GM19043 (cell line): ENCODE measurements around the gene MYO1B.

Experiments used
- ATAC-seq: cut with Tn5 transposase; IDR thresholded peaks from one replicate; pipeline ENCODE4 v1.9.1; 2021; ENCODE audit warnings: low read depth; ENCODE audit not compliant: unreplicated experiment

Gene MYO1B

GRCh38 chr2:191351921-191352320 lies 106.7 kb downstream of the MYO1B start:
- no peak for ATAC-seq

DNA sequence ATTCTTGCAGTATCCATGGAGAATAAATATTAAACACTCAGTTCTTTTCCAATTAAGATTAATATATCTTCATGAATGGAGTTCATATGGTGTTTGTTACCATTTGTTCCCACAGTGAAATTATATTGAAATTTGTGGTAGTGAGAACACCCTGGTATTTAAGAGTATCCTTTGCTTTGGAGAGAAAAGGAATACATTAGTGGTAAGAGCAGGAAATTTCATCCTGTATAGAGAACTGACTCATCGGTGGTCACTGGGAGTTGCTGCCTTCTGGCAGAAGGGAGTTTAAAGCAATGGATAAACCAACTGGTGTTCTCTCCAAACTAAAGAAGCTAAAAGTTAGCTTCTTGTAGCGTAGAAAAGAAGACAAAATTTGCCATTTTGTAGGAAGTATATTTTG lies 107.3 kb downstream of the MYO1B start:
- no peak for ATAC-seq

DNA sequence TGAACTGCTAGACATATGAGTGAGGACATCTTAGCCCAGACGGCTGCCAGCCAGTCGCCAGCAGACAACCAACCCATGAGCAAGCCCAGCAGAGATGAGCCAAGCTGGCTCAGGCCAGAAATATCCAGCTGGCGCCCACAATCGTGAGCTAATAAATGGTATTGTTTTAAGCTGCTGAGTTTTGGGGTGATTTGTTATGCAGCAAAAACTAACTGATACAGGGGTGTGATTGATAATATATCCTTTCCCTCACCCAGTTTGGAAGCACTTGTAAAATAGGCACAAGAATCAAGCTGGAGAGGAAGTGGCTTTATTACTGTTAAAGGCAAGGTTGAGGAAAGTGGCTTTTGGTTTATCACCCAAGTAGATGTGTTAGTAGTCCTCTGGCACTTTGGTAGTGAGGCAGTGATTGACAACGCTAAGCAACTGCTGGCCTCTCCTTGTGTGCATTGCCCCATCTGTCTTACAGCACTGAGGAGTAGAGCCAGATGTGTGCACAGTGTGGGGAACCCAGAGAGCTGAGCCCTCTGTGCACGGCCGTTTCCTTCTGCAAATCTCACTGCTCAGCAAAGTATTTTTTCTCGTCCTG lies 110.1 kb downstream of the MYO1B start:
- ATAC-seq, result no peak

DNA sequence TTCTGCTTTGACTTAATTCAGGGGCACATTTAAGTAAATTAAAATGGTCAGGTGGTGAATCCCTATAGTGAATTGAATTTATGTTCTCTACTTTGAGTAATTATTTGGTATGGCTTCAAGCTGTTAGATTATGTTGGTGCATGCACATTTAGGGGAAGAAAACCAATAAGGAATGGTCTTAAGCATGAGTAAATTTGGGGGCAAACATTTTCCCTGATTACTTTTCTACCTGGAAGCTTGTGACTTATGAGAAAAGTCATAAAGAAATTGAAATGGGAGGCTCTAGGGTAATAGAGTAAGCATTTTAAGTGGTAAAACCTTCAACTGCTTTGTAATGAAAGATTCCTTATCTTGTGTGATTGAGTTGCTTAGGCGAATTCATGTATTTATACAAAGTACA lies 112.5 kb downstream of the MYO1B start:
- no peak for ATAC-seq

DNA sequence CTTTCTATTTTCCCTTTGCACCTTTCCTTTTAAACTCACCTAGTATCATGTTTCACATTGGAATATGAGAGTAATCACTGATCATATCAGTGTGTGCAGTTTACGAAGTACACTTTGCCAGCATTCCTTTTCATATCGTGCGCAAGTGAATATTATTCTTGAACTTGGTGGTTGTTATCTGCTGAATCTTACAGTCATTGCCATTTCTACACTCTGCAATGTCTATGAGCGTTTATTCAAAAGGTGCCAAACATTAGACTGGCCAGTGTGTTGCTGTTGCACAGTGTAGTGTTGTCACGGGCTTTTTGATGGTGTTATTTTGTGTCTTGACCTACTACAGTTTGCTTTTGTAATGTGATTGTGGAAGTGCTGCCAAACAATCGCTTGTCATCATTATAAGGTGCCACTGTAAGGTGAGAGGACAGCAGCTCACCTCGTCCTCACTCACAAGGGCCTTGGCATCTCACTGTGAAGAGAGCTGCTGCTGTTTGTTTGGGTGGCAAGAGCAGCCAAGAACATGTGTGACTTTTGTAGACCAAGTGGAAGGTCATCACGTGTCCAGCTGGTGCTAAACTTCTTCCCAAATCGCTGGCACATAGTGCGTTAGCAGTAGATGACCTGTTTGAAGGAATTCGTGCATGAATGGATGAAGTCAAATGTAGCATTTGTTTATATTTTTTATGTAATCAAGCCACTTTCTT lies 113.3 kb downstream of the MYO1B start:
- no peak for ATAC-seq

- no peak for ATAC-seq
Observed at GRCh38 chr2:191359133-191359532, 113.9 kb downstream of the MYO1B start.

- no peak for ATAC-seq
Observed at GRCh38 chr2:191360918-191361317, 115.7 kb downstream of the MYO1B start.

DNA sequence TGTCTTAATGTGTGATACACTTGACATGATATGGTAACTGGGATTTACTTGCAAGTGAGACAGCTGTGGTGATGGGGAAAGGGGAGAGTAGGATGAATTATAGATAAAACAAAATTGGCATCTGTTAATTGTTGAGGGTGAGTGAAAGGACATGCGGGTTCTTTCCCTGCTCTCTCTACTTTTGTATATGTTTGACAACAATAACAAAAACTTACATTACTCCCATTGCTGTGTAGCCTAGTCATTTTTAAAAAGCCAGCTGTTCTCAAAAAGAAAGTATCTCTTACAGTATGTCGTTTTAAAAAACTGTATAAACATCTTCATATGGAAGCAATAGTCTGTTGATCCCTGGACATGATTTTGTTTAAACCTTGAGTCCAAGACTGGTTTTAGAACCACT lies 117.6 kb downstream of the MYO1B start:
- no peak for ATAC-seq

DNA sequence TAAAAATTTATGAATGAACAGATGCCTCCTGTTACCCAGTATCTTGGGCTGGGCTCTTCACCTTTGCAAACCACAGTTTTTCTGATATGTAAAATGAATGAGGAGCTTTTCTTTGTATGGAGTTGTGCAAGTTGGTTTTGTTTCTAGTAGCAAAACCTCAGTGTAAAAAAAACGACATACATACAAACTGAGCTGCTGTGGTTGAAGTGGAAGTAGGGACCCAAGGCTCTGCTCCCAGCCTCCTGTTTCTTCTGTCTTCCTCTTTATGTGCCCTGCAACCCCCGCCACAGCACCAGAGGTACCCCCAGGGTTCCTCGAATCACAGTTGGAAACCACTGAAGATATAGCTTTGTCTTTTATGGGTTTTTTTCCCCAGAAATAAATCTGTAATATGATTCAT lies 118.1 kb downstream of the MYO1B start:
- no peak for ATAC-seq

DNA sequence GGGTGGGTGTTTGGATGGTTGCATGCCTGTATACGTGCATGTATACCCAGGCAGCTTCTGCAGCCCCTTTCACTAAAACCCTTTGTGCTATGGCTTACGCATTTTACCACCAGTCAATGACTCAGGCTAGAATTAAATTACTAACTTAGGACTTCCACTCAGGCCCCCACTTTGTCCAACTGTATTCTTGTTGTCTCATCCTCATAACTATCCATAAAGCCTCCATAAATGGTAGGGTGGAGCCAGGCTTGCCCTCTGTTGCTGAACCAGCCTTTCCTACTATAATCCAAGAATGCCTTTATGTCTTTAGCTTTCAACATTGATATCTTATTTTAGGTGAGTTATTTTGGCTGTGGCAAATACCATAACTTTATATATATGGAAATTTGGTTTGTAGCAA lies 119.9 kb downstream of the MYO1B start:
- ATAC-seq, result no peak

- ATAC-seq, result no peak
Observed at GRCh38 chr2:191366199-191366598, 121.0 kb downstream of the MYO1B start.

- no peak for ATAC-seq
Observed at GRCh38 chr2:191369034-191369433, 123.8 kb downstream of the MYO1B start.

- ATAC-seq, result no peak
Observed at GRCh38 chr2:191374366-191374765, 129.2 kb downstream of the MYO1B start.

DNA sequence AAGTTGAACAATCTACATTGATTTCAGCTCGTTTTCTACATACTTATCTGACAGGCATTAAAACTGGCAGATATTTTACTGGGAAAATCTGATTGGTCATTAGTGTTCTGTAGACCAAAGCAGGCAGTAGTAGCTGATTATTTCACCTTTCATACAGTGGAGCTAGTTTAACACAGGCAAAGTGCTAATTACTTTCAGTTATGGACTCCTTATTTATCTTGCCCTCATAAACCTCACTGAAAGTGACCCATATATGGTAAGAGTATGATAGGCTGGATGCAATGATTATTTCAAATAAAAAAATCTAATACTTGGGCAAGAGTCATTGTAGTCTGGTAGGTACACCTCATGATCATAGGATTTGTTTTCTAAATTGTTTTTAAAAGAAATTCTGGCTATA lies 129.7 kb downstream of the MYO1B start:
- no peak for ATAC-seq

GRCh38 chr2:191376981-191377629 lies 131.9 kb downstream of the MYO1B start:
- ATAC-seq, result peak; percentile 80

DNA sequence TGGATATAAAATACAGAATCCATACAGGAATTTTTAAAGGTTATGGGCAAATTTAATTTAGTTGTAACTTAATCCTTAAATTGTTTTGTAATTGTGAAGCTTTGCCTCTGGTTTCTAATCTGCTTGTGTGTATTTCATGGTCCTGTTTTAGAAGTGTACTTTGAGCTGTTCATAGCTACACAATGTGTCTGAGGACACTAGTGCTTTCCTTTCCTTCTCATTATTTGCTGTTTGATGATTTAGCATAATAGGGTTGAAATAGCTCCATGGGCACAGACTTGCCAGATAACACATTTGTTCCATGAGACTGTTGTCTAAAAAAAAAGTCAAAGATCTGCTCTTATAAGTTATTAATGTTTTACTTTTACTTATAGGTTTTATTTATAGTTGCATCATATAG lies 134.2 kb downstream of the MYO1B start:
- ATAC-seq, result no peak

DNA sequence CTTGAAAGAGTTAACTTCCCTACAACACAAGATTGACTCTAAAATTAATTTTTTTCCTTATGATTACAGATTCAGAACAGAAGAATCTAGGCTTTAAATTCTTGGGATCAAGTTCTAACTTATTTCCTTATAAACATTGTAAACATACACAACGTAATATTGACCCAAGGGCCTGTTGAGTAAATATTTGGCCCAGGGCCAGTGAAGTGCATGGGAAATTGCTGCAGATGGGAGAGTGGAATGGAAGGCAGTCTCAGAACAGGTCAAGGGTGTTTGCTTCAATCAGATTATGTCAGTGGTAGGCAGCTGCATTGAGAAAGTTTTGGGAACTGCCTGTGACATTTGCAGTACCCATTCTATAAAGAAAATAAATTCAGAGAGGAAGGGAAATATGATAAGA lies 137.6 kb downstream of the MYO1B start:
- no peak for ATAC-seq

DNA sequence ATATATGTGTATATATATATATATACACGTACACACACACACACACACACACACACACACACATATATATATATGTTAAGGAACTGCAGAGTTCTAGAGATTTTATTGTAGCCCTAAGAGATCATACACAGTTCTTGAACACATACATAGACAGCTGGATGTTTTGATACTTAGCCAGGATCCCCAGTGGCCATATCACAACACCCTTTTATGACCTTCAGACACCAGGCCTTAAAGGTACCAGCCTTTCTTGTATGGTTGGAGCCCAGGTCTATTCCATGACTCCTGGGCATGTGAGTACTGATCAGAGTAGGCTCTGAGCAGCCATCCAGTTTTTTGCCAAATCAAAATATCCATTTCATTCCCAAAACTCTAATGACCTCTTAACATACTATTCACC lies 138.3 kb downstream of the MYO1B start:
- ATAC-seq, result no peak

DNA sequence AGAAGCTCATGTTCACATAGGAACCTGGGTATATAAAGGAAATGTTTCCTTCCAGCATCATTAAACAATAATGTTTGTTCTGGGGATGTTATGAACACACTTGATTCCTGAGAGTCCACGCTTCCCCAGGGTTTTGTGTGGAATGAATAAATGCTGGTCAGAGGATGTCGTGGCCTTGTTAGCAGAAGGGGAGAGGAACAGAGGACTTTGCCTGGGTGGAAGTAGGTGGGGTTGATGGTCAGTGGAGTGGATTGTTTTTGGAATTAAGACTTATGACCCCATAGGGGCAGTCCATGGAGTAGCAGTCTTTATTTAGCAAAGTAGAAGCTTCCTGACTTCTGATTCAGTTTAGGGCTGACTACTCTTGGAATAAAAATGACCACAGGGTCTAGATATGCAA lies 139.6 kb downstream of the MYO1B start:
- ATAC-seq, result no peak

DNA sequence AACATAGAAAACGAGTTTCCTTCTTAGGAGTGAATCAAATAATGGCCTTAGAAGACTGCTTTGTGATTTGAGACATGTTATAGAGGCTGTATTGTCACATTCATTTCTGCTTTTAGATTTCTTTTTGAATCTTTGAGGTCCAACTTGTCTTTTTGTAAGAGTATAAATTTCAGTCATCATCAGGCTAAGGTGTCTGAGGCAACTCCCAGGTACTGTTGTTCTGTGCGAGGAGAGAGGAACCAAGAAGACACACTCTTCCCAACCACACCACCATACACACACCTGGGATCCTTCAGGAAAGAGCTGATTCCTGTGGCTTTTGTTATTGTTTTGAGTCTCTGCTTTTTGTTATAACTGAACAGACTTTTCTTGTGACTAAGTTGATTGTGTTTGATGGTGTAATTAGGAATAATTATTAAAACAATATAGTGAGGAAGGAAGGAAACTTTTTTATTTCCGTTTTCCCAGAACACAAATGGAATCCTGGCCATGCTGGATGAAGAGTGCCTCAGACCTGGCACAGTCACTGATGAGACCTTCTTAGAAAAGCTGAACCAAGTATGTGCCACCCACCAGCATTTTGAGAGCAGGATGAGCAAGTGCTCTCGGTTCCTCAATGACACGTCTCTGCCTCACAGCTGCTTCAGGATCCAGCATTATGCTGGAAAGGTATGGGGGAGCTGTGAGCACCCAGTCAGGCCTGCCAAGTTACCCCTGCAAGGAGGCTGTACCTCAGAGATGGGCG lies 140.4 kb downstream of the MYO1B start:
- no peak for ATAC-seq

DNA sequence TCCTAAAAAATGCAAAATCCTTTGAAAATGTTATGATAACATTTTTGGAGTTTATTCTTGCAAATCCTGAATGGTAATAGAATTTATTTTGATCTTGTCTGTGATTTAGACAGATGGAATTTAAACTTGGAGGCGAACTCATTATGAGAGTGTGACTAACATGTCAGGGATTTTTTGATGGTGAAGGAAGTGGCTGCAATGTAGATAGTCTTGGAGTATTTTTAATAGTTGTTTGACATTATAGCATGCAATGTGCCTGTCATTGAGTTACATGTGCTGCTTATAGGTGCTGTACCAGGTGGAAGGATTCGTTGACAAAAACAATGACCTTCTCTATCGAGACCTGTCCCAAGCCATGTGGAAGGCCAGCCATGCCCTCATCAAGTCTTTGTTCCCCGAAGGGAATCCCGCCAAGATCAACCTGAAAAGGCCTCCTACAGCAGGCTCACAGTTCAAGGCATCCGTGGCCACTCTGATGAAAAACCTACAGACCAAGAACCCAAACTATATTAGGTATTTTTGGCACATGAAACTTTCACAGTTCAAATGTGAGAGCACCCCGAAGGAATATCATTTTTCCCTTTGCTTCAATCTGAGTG lies 141.8 kb downstream of the MYO1B start:
- ATAC-seq, result no peak
